Transverse colon (tissue), 4 donors: Measurements from ENCODE around the gene PLPP2.

ENCODE experiments used
- POLR2AphosphoS5 ChIP-seq, 3 donors: sonication (generic); formaldehyde crosslinking; IDR thresholded peaks; one replicate each; pipeline ENCODE4 v1.6.1; 2016; ENCODE audit warnings: antibody characterized with exemption in 3 of 3
- TF ChIP-seq, protein P1 (sequence below), 5 experiments: fragments of 200-600 bp in 3 of 5; fragments of 450-650 bp in 2 of 5; sonication (generic) in 3 of 5; IDR thresholded peaks; 1 replicate in 2 of 5; 2 replicates in 3 of 5; pipeline ENCODE4 v1.5.1; 2016 to 2017; ENCODE audit warnings: antibody characterized with exemption in 5 of 5, inconsistent platforms in 3 of 5, mild to moderate bottlenecking in 2 of 5, moderate library complexity in 1 of 5

DNA sequence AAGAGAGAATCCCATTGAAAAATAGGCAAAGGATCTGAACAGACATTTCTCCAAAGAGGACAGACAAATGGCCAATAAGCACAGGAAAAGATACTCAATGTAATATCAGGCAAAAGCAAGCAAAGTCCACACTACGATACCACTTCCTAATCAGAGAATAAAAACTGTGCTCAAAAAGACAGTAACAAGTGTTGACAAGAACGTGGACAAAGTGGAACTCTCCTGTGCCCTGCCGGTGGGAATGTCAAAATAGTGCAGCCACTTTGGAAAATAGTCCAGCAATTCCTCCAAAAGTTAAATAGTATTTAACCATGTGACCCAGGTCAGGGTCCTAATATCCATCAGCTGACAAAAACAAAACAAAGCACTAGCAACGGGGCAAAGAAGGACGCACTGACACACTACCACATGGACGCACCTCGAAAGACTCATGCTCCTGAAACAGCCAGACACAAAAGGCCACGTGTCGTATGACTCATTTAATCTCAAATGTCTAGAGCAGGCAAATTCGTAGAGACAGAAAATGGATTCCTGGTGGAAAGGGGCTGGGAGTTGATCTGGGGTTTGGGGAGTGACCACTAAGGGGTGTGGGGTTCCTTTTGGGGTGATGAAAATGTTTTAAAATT lies 48.2 kb upstream of the PLPP2 start:
- TF ChIP-seq, protein P1, sequence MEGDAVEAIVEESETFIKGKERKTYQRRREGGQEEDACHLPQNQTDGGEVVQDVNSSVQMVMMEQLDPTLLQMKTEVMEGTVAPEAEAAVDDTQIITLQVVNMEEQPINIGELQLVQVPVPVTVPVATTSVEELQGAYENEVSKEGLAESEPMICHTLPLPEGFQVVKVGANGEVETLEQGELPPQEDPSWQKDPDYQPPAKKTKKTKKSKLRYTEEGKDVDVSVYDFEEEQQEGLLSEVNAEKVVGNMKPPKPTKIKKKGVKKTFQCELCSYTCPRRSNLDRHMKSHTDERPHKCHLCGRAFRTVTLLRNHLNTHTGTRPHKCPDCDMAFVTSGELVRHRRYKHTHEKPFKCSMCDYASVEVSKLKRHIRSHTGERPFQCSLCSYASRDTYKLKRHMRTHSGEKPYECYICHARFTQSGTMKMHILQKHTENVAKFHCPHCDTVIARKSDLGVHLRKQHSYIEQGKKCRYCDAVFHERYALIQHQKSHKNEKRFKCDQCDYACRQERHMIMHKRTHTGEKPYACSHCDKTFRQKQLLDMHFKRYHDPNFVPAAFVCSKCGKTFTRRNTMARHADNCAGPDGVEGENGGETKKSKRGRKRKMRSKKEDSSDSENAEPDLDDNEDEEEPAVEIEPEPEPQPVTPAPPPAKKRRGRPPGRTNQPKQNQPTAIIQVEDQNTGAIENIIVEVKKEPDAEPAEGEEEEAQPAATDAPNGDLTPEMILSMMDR (IDR thresholded peaks at IDR 0.05), result no peak
- TF ChIP-seq POLR2AphosphoS5 (IDR thresholded peaks at IDR 0.05), result no peak
